Activated T-helper 17 cell treated with anti-CD3 and anti-CD28 coated beads, Interleukin-2, amount 50 U/mL, for 72 hours (primary cell): ENCODE data around the gene KLHL29. TPM values are rescaled to one million over a fixed set of nuclear protein-coding genes. Genes with fewer than 3 reads are reported as not detected.

Experiments used
- ATAC-seq: fragments of 150-1000 bp; cut with Tn5 transposase; replicated peaks from 2 replicates; pipeline ENCODE4 v1.10.0; 2021; ENCODE audit warnings: mild to moderate bottlenecking, moderate library complexity
- H3K27ac Mint-ChIP-seq: one replicate; pipeline ENCODE4 v1.8.0; 2022; ENCODE audit warnings: mixed read lengths
- H3K27me3 Mint-ChIP-seq: one replicate; pipeline ENCODE4 v1.8.0; 2022; ENCODE audit warnings: mixed read lengths
- H3K36me3 Mint-ChIP-seq: one replicate; pipeline ENCODE4 v1.8.0; 2022; ENCODE audit warnings: low read depth, mild to moderate bottlenecking, mixed read lengths
- H3K4me1 Mint-ChIP-seq: one replicate; pipeline ENCODE4 v1.8.0; 2022; ENCODE audit warnings: mixed read lengths
- H3K4me3 Mint-ChIP-seq: one replicate; pipeline ENCODE4 v1.8.0; 2022; ENCODE audit warnings: mild to moderate bottlenecking, mixed read lengths
- H3K9me3 Mint-ChIP-seq: one replicate; pipeline ENCODE4 v1.8.0; 2022; ENCODE audit warnings: mixed read lengths
- total RNA-seq, 2 donors: library from RNA; stranded (reverse); gene quantifications; one replicate each; pipeline ENCODE4 v1.2.3, GENCODE V29; 2022

KLHL29 gene
- total RNA-seq, 2 donors from 2014 or later, result 0.26 to 0.56 TPM

GRCh38 chr2:23583467-23583866, 198.5 kb downstream of the KLHL29 start:
- Mint-ChIP-seq H3K27ac (no peak overlapping the region), H3K4me3 (no peak overlapping the region), H3K27me3 (no peaks in the 10 kb centered on the region), H3K9me3 (no peaks in the 10 kb centered on the region), H3K36me3 (no peaks in the 10 kb centered on the region), H3K4me1 (no peaks in the 10 kb centered on the region)
- ATAC-seq, result no peak

DNA sequence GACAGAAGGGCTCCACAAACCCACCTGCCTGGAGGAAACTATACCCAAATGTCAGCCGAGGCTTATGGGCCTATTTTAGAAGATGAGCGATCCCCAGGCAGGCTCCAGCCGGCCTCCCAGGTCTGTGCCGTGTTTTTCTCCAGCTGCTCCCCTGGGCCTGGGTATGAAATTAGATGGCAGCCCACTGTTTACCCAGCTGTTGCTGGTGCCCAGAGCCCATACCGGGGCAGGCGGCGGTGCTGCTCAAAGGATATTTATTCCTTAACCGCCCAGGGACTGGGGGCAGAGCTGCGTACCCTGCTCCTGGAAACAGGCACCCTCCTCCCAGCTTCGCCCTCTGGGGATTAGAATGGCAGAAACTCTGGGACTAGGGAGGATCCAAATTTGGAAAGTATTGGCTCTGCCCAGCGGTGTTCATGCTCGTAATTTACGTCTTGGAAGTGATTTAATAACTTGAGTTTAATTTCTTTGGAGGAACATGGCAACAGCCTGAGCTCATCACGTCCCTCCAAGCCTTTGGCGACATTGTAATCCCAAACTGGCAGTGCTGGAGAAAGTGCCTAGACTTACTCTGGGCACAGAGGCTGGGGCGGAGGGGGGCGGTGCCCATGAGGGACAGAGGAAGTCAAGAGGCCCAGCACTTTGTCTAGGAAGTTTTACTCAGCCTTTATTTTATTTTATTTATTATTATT, 199.2 kb downstream of the KLHL29 start:
- Mint-ChIP-seq H3K9me3 (no peaks in the 10 kb centered on the region), H3K27me3 (no peaks in the 10 kb centered on the region), H3K27ac (no peak overlapping the region), H3K4me1 (no peaks in the 10 kb centered on the region), H3K36me3 (no peaks in the 10 kb centered on the region), H3K4me3 (no peak overlapping the region)
- ATAC-seq, result no peak

- no peak for ATAC-seq
- Mint-ChIP-seq H3K4me3 (no peak overlapping the region), H3K4me1 (no peaks in the 10 kb centered on the region), H3K27me3 (no peaks in the 10 kb centered on the region), H3K36me3 (no peaks in the 10 kb centered on the region), H3K9me3 (no peaks in the 10 kb centered on the region), H3K27ac (no peak overlapping the region)
Observed at GRCh38 chr2:23585273-23586170, 200.5 kb downstream of the KLHL29 start.

DNA sequence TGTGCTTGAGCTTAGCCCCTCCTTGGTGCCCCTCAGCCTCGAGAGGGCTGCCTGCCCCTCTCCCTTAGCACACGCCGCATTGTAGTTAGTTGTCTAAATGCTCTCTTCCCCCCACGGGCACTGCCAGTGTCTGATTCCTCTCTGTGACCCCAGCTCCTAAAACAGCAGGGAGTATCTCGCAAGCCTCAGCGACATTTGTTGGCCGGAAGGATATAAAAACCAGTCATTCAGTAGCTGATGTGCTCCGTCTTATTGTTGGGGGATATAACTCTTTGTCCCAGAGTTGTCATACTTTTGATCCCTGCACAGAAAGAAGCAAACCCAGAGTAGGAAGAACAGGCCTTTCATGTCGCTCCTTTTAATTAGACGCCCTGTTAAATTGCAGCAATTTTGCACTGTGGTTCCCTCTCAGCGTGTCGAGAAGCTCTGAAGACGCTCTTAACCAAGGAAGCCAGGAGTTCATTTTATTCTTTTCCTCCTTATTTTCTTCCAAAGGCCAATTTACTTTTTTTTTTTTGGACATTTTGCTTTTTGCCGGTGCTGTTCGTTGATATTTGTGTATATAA, 201.8 kb downstream of the KLHL29 start:
- Mint-ChIP-seq H3K27ac (no peak overlapping the region), H3K27me3 (no peaks in the 10 kb centered on the region), H3K4me1 (no peaks in the 10 kb centered on the region), H3K4me3 (no peak overlapping the region), H3K9me3 (no peaks in the 10 kb centered on the region), H3K36me3 (no peaks in the 10 kb centered on the region)
- no peak for ATAC-seq

- H3K36me3 Mint-ChIP-seq, result no peaks in the 10 kb centered on the region
- H3K4me1 Mint-ChIP-seq, result no peaks in the 10 kb centered on the region
- ATAC-seq, result no peak
- no peak overlapping the region for H3K27ac Mint-ChIP-seq
- no peaks in the 10 kb centered on the region for H3K27me3 Mint-ChIP-seq
- H3K4me3 Mint-ChIP-seq, result no peak overlapping the region
- no peaks in the 10 kb centered on the region for H3K9me3 Mint-ChIP-seq
Observed at GRCh38 chr2:23587341-23587880, 202.4 kb downstream of the KLHL29 start.

DNA sequence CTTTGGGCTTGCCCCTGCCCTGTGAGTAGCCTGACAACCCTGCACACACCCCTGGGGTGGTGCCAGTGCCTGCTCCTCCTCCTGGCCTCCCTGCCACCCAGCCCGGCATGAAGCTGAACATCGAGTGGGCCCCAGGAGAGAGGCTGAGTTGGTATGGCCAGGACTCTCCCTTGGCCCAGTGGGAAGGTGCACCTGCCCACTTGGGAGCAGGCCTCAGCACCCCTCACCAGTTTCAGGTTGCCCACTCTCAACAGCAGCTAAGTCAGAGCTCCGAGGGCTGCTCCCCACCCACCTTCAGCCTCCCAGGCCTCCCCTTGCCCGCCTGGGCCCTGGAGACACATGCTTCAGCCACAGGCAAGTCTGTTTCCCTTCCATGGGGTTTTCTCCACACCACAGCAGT, 203.1 kb downstream of the KLHL29 start:
- H3K4me1 Mint-ChIP-seq, result no peaks in the 10 kb centered on the region
- no peak overlapping the region for H3K27ac Mint-ChIP-seq
- no peak overlapping the region for H3K4me3 Mint-ChIP-seq
- H3K27me3 Mint-ChIP-seq, result no peaks in the 10 kb centered on the region
- H3K9me3 Mint-ChIP-seq, result no peaks in the 10 kb centered on the region
- H3K36me3 Mint-ChIP-seq, result no peaks in the 10 kb centered on the region
- peak; percentile 9 for ATAC-seq

DNA sequence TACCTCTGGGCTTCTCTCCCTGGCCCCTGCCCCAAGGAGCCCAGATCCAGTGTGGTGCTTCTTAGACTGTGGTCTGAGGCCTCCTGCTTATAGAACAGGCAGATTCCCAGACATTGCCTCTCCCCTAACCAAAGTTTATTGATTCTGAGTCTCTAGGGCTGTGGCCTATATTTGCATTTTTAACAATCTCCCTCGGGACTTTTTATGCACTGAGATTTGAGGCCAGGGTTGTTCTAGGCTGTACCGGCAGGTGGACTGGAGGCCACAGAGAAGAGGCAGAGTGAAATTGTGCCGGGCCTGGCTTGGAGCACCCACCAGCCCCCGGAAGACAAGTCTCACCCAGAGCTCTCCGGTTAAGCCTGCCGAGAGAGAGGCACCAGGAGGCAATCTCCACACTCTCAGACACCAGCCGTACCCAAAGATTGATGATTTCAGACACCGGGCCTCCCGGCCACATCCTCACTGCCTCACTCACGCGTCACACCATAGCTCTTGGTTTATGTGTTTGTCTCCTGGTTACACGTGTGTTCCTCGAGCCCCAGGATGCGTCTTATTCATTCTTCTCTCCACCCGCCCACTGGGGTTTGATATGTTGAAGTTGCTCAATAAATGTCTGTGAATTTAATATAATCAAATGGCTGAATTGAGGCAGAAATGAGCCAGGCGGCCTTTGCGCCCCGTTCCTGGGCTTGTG, 203.7 kb downstream of the KLHL29 start:
- no peak overlapping the region for H3K4me3 Mint-ChIP-seq
- no peaks in the 10 kb centered on the region for H3K9me3 Mint-ChIP-seq

GRCh38 chr2:23589220-23589647, 204.3 kb downstream of the KLHL29 start:
- Mint-ChIP-seq H3K4me1 (no peaks in the 10 kb centered on the region), H3K27ac (no peak overlapping the region), H3K36me3 (no peaks in the 10 kb centered on the region), H3K27me3 (no peaks in the 10 kb centered on the region), H3K4me3 (no peak overlapping the region), H3K9me3 (no peaks in the 10 kb centered on the region)
- no peak for ATAC-seq

More for the DNA sequence above, 203.7 kb downstream of the KLHL29 start:
- no peak overlapping the region for H3K27ac Mint-ChIP-seq
- no peak for ATAC-seq
- H3K36me3 Mint-ChIP-seq, result no peaks in the 10 kb centered on the region
- H3K27me3 Mint-ChIP-seq, result no peaks in the 10 kb centered on the region
- no peaks in the 10 kb centered on the region for H3K4me1 Mint-ChIP-seq

DNA sequence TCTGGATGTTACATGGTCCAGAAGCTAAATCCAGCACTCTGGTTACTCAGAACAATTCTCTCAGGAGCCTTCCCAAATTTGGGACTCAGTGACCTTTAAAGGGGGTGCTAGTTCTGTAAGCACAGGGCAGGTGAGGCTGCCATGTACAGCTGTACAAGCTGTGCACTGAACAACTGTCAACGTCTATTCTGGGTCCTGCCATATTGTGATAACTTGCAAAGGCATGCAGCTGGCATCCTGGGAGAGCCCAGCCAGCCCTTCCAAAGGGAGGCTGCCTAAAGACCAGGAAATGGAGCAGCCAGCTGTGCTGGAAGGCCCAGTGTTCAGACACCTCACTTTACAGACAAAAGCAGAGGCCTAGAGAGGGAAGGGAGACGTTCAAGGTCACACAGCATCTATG, 204.8 kb downstream of the KLHL29 start:
- no peak overlapping the region for H3K4me3 Mint-ChIP-seq
- H3K27me3 Mint-ChIP-seq, result no peaks in the 10 kb centered on the region
- no peak for ATAC-seq

GRCh38 chr2:23590241-23590869, 205.4 kb downstream of the KLHL29 start:
- no peaks in the 10 kb centered on the region for H3K36me3 Mint-ChIP-seq
- ATAC-seq, result no peak
- H3K27me3 Mint-ChIP-seq, result no peaks in the 10 kb centered on the region
- no peak overlapping the region for H3K27ac Mint-ChIP-seq
- H3K9me3 Mint-ChIP-seq, result no peaks in the 10 kb centered on the region
- no peaks in the 10 kb centered on the region for H3K4me1 Mint-ChIP-seq
- H3K4me3 Mint-ChIP-seq, result no peak overlapping the region

More for the DNA sequence above, 204.8 kb downstream of the KLHL29 start:
- Mint-ChIP-seq H3K9me3 (no peaks in the 10 kb centered on the region), H3K36me3 (no peaks in the 10 kb centered on the region), H3K4me1 (no peaks in the 10 kb centered on the region), H3K27ac (no peak overlapping the region)

GRCh38 chr2:23591111-23591510, 206.1 kb downstream of the KLHL29 start:
- no peaks in the 10 kb centered on the region for H3K9me3 Mint-ChIP-seq
- no peaks in the 10 kb centered on the region for H3K36me3 Mint-ChIP-seq
- no peaks in the 10 kb centered on the region for H3K27me3 Mint-ChIP-seq
- no peak for ATAC-seq
- no peak overlapping the region for H3K27ac Mint-ChIP-seq
- no peak overlapping the region for H3K4me3 Mint-ChIP-seq
- no peaks in the 10 kb centered on the region for H3K4me1 Mint-ChIP-seq

DNA sequence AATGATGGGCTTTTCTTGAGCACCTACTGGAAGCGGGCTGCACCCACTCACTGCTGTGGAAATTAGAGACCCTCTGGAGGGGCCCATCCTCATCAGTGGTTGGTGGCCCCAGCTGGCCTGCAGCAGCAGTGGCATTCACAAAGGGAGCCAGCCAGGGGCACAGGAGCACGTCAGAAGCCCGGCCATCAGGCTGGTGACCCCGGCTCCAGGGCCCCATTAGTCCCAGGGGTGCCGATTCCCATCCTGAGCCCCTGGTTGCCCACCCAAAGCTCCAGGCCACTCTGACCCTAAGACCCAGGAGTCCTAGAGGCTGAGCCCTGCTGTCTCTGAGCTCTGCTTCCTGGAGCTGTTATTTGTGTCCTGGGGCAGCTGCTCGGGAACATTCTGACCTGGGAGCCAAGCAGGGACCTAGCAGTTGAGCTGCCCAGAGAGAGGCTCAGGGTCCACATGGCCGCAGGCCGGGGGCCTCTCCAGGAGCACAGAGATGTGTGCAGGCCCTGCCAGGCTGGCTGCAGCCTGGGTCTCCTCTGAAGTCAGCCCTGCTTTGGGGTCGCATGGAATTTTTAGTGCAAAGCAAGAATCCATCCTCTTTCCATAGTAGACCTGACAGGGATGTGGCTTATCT, 207.2 kb downstream of the KLHL29 start:
- Mint-ChIP-seq H3K9me3 (no peaks in the 10 kb centered on the region), H3K27me3 (no peaks in the 10 kb centered on the region), H3K4me1 (no peaks in the 10 kb centered on the region), H3K4me3 (no peak overlapping the region), H3K36me3 (no peaks in the 10 kb centered on the region), H3K27ac (no peak overlapping the region)
- no peak for ATAC-seq

DNA sequence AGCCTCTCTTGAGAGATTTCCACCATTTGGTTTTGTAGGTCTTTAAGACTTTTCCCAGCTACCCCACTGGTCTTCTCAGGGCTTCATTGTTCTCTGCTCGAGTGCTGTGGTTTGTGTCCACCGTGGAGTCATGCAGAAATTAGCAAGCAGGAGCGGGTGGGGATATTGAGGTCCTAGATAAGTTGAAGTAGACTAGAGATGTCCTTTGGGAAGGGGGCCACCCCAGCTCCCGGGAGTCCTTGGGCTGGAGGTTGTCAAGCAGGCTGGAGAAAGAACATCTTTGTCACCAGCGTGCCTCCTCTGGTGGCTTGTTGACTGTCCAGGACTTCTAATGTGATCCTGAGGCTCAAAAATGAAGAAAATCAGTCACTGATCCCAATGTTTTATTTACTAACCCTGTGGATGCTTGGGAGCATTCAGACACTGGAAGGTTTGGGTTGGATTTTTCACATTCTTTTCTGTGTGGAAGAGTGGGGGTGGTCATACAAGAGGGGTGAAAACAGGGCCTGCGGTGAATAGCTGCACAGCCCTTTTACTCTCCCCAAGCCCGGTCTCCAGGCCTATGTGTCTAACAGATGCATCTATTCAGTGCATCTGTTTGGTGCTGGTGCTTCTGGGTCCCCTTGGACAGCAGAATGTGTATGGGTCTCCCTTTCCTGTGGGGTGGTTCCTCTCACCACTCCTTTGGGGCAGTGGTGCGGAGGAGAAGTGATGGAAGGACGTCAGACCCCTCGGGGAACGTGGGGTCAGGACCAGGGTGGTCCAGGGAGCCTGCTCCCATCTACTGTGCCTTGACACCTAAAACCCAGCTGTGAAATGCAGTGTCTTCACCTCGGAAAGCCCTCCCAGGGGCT, 208.1 kb downstream of the KLHL29 start:
- Mint-ChIP-seq H3K9me3 (no peaks in the 10 kb centered on the region), H3K4me1 (no peaks in the 10 kb centered on the region), H3K27me3 (no peaks in the 10 kb centered on the region), H3K27ac (no peak overlapping the region), H3K4me3 (no peak overlapping the region), H3K36me3 (no peaks in the 10 kb centered on the region)
- no peak for ATAC-seq
